OCI-LY1 (cell line): ENCODE measurements around the gene FCN1.

Experiments
- H2AFZ ChIP-seq: fragments of 200-600 bp; sonication (generic), shearing (Covaris generic); 2 replicates; pipeline ENCODE4 v1.6.0; 2014; ENCODE audit warnings: antibody characterized with exemption, mild to moderate bottlenecking, low read length
- H3F3A ChIP-seq: fragments of 200-600 bp; sonication (generic), shearing (Covaris generic); 2 replicates; pipeline ENCODE4 v1.6.0; 2014; ENCODE audit warnings: mild to moderate bottlenecking, antibody characterized with exemption, low read length, moderate library complexity; ENCODE audit not compliant: insufficient read depth
- H3K27ac ChIP-seq: fragments of 200-600 bp; sonication (generic); 2 replicates; pipeline ENCODE4 v1.5.1; 2014; ENCODE audit warnings: low read length, mixed run types, mild to moderate bottlenecking, low read depth; ENCODE audit not compliant: poor library complexity, severe bottlenecking
- H3K27me3 ChIP-seq: fragments of 200-600 bp; sonication (generic); 2 replicates; pipeline ENCODE4 v1.6.0; 2014; ENCODE audit warnings: antibody characterized with exemption, mild to moderate bottlenecking, low read length, moderate library complexity; ENCODE audit not compliant: insufficient read depth
- H3K36me3 ChIP-seq: fragments of 200-600 bp; sonication (generic); 2 replicates; pipeline ENCODE4 v1.6.1; 2014; ENCODE audit warnings: mild to moderate bottlenecking, antibody characterized with exemption, low read length, moderate library complexity, mixed read lengths; ENCODE audit not compliant: insufficient read depth
- H3K4me1 ChIP-seq: fragments of 200-600 bp; sonication (generic); 2 replicates; pipeline ENCODE4 v1.5.1; 2014; ENCODE audit warnings: mild to moderate bottlenecking, low read length, moderate library complexity; ENCODE audit not compliant: insufficient read depth, severe bottlenecking
- H3K4me2 ChIP-seq: fragments of 200-600 bp; sonication (generic), shearing (Covaris generic); 2 replicates; pipeline ENCODE4 v1.6.1; 2014; ENCODE audit warnings: low read length
- H3K4me3 ChIP-seq: fragments of 200-600 bp; sonication (generic); 2 replicates; pipeline ENCODE4 v1.5.1; 2014; ENCODE audit warnings: low read length, low read depth, mild to moderate bottlenecking, mixed read lengths; ENCODE audit not compliant: poor library complexity, severe bottlenecking
- H3K79me2 ChIP-seq: fragments of 200-600 bp; shearing (Covaris generic); 2 replicates; pipeline ENCODE4 v1.6.1; 2016; ENCODE audit warnings: mixed run types, low read length, mixed read lengths; ENCODE audit not compliant: insufficient read depth
- H3K9ac ChIP-seq: fragments of 200-600 bp; sonication (generic), shearing (Covaris generic); 2 replicates; pipeline ENCODE4 v1.6.1; 2014; ENCODE audit warnings: mild to moderate bottlenecking, low read length, mixed read lengths
- H3K9me2 ChIP-seq: fragments of 200-600 bp; sonication (generic), shearing (Covaris generic); 2 replicates; pipeline ENCODE4 v1.6.1; 2014; ENCODE audit warnings: low read depth, mild to moderate bottlenecking, low read length, mixed read lengths
- H3K9me3 ChIP-seq: fragments of 200-600 bp; shearing (Covaris generic); 2 replicates; pipeline ENCODE4 v1.6.1; 2014; ENCODE audit warnings: low read length, mixed read lengths
- H4K20me1 ChIP-seq: fragments of 200-600 bp; sonication (generic), shearing (Covaris generic); 2 replicates; pipeline ENCODE4 v1.6.0; 2016; ENCODE audit warnings: mild to moderate bottlenecking, low read length; ENCODE audit not compliant: insufficient read depth
- CTCF ChIP-seq: fragments of 200-600 bp; sonication (generic), shearing (Covaris generic); IDR thresholded peaks from 2 replicates; pipeline ENCODE4 v1.5.1; 2017; ENCODE audit warnings: mild to moderate bottlenecking, antibody characterized with exemption, low read length, moderate library complexity, mixed read lengths
- EZH2 ChIP-seq: fragments of 200-600 bp; sonication (generic), shearing (Covaris generic); IDR thresholded peaks from 2 replicates; pipeline ENCODE4 v1.8.0; 2017; ENCODE audit warnings: borderline replicate concordance, mixed run types, mild to moderate bottlenecking, antibody characterized with exemption, low read length, moderate library complexity, mixed read lengths

Gene FCN1

DNA sequence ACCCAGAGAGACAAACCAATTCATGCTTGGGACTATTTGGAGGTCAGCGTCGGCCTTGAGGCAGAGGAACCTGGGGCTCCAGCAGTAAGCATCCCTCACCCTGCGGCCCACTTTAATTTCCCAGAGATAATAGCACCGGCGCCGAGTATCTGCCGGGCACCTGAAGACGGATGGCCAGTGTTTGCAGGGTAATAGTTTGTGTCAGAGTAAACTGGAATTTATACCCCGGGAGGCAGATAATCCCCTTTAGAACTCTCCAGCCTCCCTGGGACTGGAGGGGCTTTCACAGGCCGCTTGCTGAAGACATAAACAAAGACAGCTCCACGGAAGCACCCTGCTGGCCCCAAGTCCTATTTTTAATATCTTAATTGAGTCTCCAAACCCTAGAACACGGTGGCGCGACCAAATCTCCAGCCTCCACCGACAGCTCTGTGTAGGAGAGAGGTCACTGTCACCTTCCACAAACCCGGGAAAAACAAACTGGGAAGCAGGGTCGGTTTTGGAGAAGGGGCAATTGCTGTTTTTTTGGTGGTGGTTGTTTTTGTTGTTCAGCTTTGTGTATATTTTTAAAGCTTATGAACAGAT lies 17.4 kb upstream of the FCN1 start:
- no peak overlapping the region; the same call in 1 of the 2 replicates for H3K9ac ChIP-seq
- TF ChIP-seq EZH2, result no peak
- no peak for TF ChIP-seq CTCF
- H3K79me2 ChIP-seq, result no peaks in the 10 kb centered on the region
- H2AFZ ChIP-seq, result no peak overlapping the region
- no peak overlapping the region for H3K4me3 ChIP-seq
- H3F3A ChIP-seq, result no peaks in the 10 kb centered on the region
- peaks cover 6% of the 10 kb centered on the region; the same call in 1 of the 2 replicates for H3K36me3 ChIP-seq
- no peaks in the 10 kb centered on the region for H4K20me1 ChIP-seq
- H3K27me3 ChIP-seq, result no peaks in the 10 kb centered on the region
- H3K27ac ChIP-seq, result peak overlapping the region; percentile 39
- H3K4me1 ChIP-seq, result peaks cover 79% of the 10 kb centered on the region
- H3K4me2 ChIP-seq, result no peak overlapping the region; the same call in 1 of the 2 replicates
- no peaks in the 10 kb centered on the region for H3K9me2 ChIP-seq
- H3K9me3 ChIP-seq, result no peaks in the 10 kb centered on the region

DNA sequence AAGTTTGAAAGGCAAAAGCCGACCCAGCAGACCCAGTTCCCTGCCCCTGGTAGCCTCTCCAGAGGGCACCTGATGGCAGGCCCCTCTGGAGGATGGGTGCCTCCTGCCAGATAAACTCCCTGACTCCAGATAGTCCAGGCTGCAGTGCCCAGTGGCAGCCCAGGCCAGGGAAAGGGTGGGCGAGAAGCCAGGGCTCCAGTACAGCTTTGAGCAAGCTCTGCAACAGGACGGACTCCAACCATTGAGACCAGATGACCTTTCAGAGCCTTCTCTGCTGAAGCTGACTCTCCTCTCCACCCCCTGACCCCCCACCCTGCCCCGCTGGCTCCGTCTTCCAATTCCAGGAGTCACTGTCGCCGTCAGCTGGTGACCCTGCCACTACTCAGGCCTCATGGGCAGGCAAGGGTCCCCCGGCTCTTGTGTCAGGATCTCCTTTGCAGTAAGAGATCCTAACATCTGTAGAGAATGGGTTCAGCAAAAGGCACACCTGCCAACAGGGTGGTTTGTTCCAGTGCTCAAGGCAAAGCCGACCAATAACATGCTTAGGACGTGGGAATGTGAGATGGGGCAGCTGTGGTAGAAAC lies 15.5 kb upstream of the FCN1 start:
- Histone ChIP-seq H4K20me1 (no peaks in the 10 kb centered on the region), H3K27me3 (no peaks in the 10 kb centered on the region), H3K9ac (peak overlapping the region; percentile 89; the same call in 1 of the 2 replicates), H3K4me2 (peak overlapping the region; percentile 92), H3K9me3 (no peaks in the 10 kb centered on the region), H3K9me2 (no peaks in the 10 kb centered on the region), H3K4me3 (peak overlapping the region; percentile 65), H3K27ac (peak overlapping the region; percentile 98), H2AFZ (no peak overlapping the region), H3K36me3 (peaks cover 6% of the 10 kb centered on the region; the same call in 1 of the 2 replicates), H3K4me1 (peaks cover 96% of the 10 kb centered on the region), H3F3A (no peaks in the 10 kb centered on the region), H3K79me2 (no peaks in the 10 kb centered on the region)
- TF ChIP-seq CTCF, result no peak
- TF ChIP-seq EZH2, result no peak

DNA sequence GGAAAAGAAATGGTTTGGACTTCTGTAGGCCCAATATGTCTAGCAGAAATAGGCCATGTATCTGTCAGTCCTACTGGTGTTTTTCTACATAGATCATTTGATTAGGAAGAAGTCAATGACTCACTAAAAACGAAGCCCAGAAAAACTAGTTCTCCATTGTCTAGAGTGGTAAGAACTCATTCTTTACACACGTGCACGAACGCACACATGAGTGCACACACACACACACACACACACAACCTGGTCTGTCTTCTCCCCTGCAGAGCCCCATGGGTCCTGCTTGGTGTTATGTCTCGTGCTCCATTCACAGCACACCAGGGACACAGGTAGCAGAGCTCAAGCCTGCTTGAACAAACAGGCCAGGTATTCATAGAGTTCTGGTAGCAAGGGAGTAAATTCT lies 14.9 kb upstream of the FCN1 start:
- Histone ChIP-seq H3K36me3 (peaks cover 6% of the 10 kb centered on the region; the same call in 1 of the 2 replicates), H3K27me3 (no peaks in the 10 kb centered on the region), H3F3A (no peaks in the 10 kb centered on the region), H3K9me3 (no peaks in the 10 kb centered on the region), H2AFZ (no peak overlapping the region), H3K4me3 (peak overlapping the region; percentile 65), H3K4me1 (peaks cover 91% of the 10 kb centered on the region), H3K9me2 (no peaks in the 10 kb centered on the region), H3K79me2 (no peaks in the 10 kb centered on the region), H3K9ac (peak overlapping the region; percentile 89; the same call in 1 of the 2 replicates), H3K4me2 (peak overlapping the region; percentile 92), H4K20me1 (no peaks in the 10 kb centered on the region), H3K27ac (peak overlapping the region; percentile 98)
- TF ChIP-seq CTCF, result no peak
